Vagina (tissue), 2 donors: ENCODE data around the gene ANKS4B.

Source experiments
- CTCF ChIP-seq, 3 experiments: fragments of 450-650 bp in 2 of 3; fragments of 200-600 bp in 1 of 3; sonication (generic) in 1 of 3; IDR thresholded peaks; one replicate each; pipeline ENCODE4 v1.5.1; 2017 to 2019; ENCODE audit warnings: antibody characterized with exemption in 3 of 3, mild to moderate bottlenecking in 2 of 3, moderate library complexity in 2 of 3
- POLR2A ChIP-seq, 2 donors: fragments of 450-650 bp; IDR thresholded peaks; one replicate each; pipeline ENCODE4 v1.6.1; 2017; ENCODE audit warnings: antibody characterized with exemption in 2 of 2, mild to moderate bottlenecking in 2 of 2, moderate library complexity in 2 of 2
- POLR2AphosphoS5 ChIP-seq, 2 donors: sonication (generic); formaldehyde crosslinking; IDR thresholded peaks; one replicate each; pipeline ENCODE4 v1.9.0; 2017; ENCODE audit warnings: antibody characterized with exemption in 2 of 2, mild to moderate bottlenecking in 2 of 2, low read depth in 1 of 2; ENCODE audit not compliant: insufficient read depth in 1 of 2

- TF ChIP-seq POLR2A (IDR thresholded peaks at IDR 0.05) (no peak), CTCF (IDR thresholded peaks at IDR 0.05) (no peak), POLR2AphosphoS5 (IDR thresholded peaks at IDR 0.05; ENCODE audit: insufficient read depth in 1 of 2, low read depth in 1 of 2) (no peak)
Measured at GRCh38 chr16:21227866-21228265, 5.6 kb upstream of the ANKS4B start.
